ENCODE measurements around the gene CUX1.
"Not testable (repeated sequence)": the region's sequence is repeated elsewhere in the genome, so short reads cannot be mapped to it uniquely, and the experiment has no call there.

CUX1 gene

GRCh38 chr7:101868191-101868950 lies 50.9 kb downstream of the CUX1 start:
- no peak for DNase-seq (ENCODE audit: low read depth, low spot score)

GRCh38 chr7:101869026-101869900 lies 51.8 kb downstream of the CUX1 start:
- no peak for DNase-seq (ENCODE audit: low read depth, low spot score)

GRCh38 chr7:101869901-101870290 lies 52.5 kb downstream of the CUX1 start:
- no peak for DNase-seq (ENCODE audit: low read depth, low spot score)

- DNase-seq (ENCODE audit: low read depth, low spot score), result no peak
These were observed 53.1 kb downstream of the CUX1 start for GRCh38 chr7:101870361-101871062.

- no peak for DNase-seq (ENCODE audit: low read depth, low spot score)
These were observed 53.9 kb downstream of the CUX1 start for GRCh38 chr7:101871351-101871750.

- no peak for DNase-seq (ENCODE audit: low read depth, low spot score)
These were observed 56.6 kb downstream of the CUX1 start for GRCh38 chr7:101874028-101874427.

- DNase-seq (ENCODE audit: low read depth, low spot score), result no peak
These were observed 57.9 kb downstream of the CUX1 start for GRCh38 chr7:101875283-101875846.

GRCh38 chr7:101877882-101878591 lies 60.6 kb downstream of the CUX1 start:
- DNase-seq (ENCODE audit: low read depth, low spot score), result no peak

- DNase-seq (ENCODE audit: low read depth, low spot score), result no peak
These were observed 61.5 kb downstream of the CUX1 start for GRCh38 chr7:101878938-101879337.

- DNase-seq (ENCODE audit: low read depth, low spot score), result no peak
These were observed 62.1 kb downstream of the CUX1 start for GRCh38 chr7:101879565-101879964.

GRCh38 chr7:101880282-101881054 lies 63.0 kb downstream of the CUX1 start:
- no peak for DNase-seq (ENCODE audit: low read depth, low spot score)

- no peak for DNase-seq (ENCODE audit: low read depth, low spot score)
These were observed 64.6 kb downstream of the CUX1 start for GRCh38 chr7:101882005-101882421.

- DNase-seq (ENCODE audit: low read depth, low spot score), result no peak
These were observed 65.5 kb downstream of the CUX1 start for GRCh38 chr7:101882595-101883564.

- DNase-seq (ENCODE audit: low read depth, low spot score), result no peak
These were observed 67.5 kb downstream of the CUX1 start for GRCh38 chr7:101884671-101885596.

GRCh38 chr7:101885597-101885955 lies 68.2 kb downstream of the CUX1 start:
- DNase-seq (ENCODE audit: low read depth, low spot score), result no peak

GRCh38 chr7:101887352-101887751 lies 69.9 kb downstream of the CUX1 start:
- DNase-seq (ENCODE audit: low read depth, low spot score), result not testable (repeated sequence)

- not testable (repeated sequence) for DNase-seq (ENCODE audit: low read depth, low spot score)
These were observed 71.1 kb downstream of the CUX1 start for GRCh38 chr7:101888564-101888963.

Measured in activated CD4-positive, CD25-positive, alpha-beta regulatory T cell treated with anti-CD3 and anti-CD28 coated beads, Interleukin-2, amount 50 U/mL, for 16 hours (primary cell).